Activated CD4-positive, alpha-beta T cell treated with anti-CD3 and anti-CD28 coated beads, Interleukin-2, amount 50 U/mL, for 24 hours (primary cell): ENCODE measurements around the gene TPSB2.
"Not testable (repeated sequence)": the region's sequence is repeated elsewhere in the genome, so short reads cannot be mapped to it uniquely, and the experiment has no call there.

Source experiments
- DNase-seq, 2 donors: peaks; one replicate each; pipeline ENCODE4 v3.0.0-alpha.2; 2020; ENCODE audit warnings: low read depth in 1 of 2, low spot score in 1 of 2

TPSB2 gene

DNA sequence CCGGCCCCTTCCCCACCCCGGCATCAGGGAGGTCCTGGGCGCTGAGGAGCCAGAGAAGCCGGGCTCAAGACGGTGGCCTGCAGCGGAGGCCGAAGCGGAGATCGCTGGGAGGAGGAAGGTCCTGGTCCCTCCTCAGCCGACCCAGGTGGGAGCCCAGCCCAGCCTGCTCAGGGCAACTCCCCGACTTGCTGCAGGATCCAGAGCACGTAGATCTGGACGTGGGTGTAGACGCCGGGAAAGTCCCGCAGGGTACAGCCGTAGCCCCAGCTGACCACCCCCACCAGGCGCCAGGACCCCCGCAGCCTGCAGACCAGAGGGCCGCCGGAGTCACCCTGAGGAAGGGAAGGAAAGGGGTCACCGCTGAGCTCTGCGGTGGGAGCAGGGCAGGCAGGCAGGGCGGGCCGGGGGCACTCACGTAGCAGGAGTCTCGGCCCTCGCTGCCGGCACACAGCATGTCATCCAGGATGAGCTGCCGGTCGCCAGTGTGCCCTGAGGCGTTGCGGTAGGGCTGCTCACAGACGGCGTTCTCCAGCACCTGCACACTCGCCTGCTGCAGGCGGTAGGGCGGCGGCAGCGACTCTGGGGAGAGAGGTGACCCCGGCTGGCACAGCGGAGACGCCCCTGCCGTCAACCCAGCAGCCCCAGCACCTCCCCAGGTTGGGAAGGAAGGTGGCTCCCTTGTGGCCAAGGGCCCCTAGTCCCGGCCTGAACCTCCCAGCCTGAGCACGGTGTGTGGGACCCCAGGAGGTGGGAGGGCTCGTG lies 31.3 kb upstream of the TPSB2 start:
- no peak for DNase-seq

- no peak for DNase-seq
These were observed 30.2 kb upstream of the TPSB2 start for GRCh38 chr16:1260101-1260680.

DNA sequence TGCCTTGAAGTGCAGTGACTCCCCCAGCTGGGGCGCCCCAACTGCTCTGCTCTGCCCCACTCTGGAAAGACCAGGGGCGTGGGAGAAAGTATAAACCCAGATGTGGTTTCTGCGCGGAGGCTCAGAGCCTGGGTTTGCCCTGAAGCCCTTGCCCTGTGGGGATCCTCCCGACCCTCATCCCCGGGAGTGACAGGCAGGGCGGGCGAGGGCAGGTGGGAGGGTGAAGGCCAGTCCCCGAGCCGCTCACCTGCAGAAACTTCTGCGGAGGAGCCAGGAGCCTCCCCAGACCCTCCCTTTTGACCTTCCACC lies 29.7 kb upstream of the TPSB2 start:
- no peak for DNase-seq

GRCh38 chr16:1258906-1259759 lies 29.1 kb upstream of the TPSB2 start:
- no peak for DNase-seq

DNA sequence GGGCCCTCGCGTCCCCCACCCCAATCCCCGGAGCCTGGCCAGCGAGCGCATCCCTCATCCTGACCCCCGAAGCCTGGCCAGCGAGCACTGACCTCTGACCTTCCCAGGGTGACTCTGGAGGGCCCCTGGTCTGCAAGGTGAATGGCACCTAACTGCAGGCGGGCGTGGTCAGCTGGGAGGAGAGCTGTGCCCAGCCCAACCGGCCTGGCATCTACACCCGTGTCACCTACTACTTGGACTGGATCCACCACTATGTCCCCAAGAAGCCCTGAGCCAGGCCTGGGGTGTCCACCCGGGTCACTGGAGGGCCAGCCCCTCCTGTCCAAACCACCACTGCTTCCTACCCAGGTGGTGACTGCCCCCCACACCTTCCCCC lies 28.2 kb upstream of the TPSB2 start:
- DNase-seq, result no peak

- no peak for DNase-seq
These were observed 27.7 kb upstream of the TPSB2 start for GRCh38 chr16:1257561-1258224.

DNA sequence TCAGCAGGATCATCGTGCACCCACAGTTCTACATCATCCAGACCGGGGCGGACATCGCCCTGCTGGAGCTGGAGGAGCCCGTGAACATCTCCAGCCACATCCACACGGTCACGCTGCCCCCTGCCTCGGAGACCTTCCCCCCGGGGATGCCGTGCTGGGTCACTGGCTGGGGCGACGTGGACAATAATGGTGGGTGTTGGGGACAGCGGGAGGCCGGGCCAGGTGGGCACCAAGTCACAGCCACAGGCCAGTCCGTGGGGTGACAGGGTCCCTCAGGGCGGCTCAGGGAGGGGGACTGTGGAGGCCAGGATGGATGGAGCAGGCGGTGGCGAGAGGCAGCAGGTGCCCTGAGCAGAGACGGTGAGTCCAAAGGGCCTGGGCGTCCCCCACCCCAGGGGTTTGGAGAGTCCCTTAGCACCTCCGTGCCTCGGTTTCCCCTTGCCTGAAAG lies 26.9 kb upstream of the TPSB2 start:
- DNase-seq, result no peak

GRCh38 chr16:1256296-1256873 lies 26.4 kb upstream of the TPSB2 start:
- not testable (repeated sequence) for DNase-seq

- not testable (repeated sequence) for DNase-seq
These were observed 25.5 kb upstream of the TPSB2 start, which contains the start of gene TPSD1 for GRCh38 chr16:1255276-1256122. TSS of gene TPSD1 (plus strand) at chr16:1256069. CDS start at chr16:1256281, 212 bp downstream.

- DNase-seq, result not testable (repeated sequence)
These were observed 24.8 kb upstream of the TPSB2 start for GRCh38 chr16:1254821-1255220.

DNA sequence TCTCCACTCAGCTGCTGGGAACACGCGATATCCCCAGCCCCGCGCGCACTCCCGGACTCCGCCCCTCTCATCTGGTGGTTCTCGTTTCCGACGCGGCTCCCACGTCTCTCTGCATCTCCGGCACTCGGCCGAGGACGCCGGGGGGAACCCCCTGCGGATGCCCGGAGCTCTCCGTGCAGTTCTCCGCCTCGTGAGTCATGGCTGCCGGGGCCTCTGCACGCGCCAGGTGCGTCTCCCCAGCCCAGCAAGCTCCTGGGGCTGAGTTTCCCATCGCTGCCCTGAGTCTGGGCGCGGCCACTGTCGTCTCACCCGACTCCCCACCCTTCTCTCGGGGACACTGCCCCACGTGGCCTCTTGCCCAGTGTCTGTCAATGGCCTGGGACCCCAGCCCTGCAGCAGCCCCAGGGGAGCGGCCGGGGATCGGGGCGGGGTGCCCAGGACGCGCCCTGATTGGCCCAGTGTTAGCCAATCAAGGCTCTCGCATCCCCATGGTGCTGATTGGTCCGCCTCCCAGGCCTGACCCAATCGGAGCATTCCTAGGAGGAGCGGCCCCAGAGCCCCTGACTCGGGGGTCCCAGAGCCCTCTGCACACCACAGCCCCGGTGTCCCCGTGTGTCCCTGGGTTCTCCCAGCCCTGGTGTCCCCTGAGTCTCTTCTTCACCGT lies 23.8 kb upstream of the TPSB2 start:
- not testable (repeated sequence) for DNase-seq

DNA sequence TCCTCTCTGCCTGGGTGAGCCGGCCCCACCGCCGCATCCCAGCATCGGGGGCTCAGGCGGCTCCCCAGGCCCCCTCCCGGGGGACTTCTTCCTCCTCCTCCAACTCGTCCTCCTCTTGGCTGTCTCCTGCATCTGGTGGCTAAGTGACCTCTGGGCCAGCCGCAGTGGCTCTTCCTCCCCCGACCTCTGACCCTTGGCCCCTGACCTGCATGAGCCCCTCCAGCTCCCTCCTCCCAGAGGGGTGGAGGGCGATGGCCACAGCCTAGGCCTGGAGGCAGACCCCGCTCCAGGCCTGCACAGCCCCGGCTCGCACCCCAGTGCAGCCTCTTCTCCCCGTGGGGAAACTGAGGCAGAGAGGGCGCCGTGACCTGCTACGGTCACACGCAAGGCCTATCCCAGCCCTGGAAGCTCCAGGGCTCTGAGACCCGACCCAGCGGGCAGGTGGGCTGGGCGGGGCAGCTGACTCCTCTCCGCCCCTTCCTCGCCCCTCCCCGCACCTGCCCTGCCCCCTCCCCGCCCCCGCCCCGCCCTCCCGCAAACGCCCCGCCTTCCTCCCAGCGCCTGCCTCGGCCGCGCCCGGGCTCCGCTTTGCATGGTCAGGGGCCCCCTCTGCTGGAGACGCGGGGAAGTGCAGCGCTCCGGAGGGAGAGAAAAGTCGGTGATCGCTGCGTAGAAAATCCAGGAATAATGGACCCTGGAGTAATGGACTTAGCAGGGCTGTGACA lies 19.2 kb upstream of the TPSB2 start:
- not testable (repeated sequence) for DNase-seq

DNA sequence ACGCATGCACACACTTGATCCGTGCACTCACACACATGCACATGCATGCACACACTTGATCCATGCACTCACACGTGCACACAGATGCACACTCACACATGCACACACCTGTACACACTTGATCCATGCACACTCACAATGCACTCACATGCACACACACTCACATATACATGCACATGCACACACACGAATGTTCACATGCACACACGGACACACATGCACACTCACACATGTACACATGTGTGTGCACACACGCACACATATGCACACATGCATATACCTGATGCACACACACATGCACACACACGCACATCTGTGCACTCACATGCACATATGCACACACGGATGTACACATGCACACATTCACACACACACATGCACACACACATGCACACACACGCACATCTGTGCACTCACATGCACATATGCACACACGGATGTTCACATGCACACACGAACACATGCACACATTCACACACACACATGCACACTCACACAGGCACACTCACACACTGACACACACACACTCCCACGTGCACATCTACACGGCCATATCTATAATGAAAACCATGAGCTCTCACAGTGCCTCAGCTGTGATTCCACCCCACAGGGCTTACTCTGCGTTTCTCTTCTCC lies 18.0 kb upstream of the TPSB2 start:
- not testable (repeated sequence) for DNase-seq

- DNase-seq, result no peak
These were observed 15.6 kb upstream of the TPSB2 start for GRCh38 chr16:1245452-1246020.

DNA sequence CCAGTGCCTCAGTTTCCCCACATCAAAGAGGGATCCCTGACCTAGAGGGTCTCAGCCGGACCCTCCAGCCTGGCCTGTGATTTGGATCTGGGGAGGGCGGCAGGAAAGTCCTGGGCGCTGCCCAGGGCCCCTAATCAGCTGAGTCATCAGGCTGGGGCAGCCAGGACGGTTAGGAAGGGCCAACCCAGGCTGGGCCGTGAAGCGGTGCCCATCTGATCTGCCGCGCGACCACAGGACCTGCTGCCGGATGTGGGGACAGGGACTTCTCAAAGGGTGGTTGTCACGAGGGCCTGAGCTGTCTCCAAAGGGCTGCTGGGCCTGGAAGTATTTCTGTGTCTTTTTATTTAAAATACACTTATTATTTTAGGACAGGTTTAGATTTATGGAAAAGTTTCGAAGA lies 14.9 kb upstream of the TPSB2 start:
- no peak for DNase-seq

DNA sequence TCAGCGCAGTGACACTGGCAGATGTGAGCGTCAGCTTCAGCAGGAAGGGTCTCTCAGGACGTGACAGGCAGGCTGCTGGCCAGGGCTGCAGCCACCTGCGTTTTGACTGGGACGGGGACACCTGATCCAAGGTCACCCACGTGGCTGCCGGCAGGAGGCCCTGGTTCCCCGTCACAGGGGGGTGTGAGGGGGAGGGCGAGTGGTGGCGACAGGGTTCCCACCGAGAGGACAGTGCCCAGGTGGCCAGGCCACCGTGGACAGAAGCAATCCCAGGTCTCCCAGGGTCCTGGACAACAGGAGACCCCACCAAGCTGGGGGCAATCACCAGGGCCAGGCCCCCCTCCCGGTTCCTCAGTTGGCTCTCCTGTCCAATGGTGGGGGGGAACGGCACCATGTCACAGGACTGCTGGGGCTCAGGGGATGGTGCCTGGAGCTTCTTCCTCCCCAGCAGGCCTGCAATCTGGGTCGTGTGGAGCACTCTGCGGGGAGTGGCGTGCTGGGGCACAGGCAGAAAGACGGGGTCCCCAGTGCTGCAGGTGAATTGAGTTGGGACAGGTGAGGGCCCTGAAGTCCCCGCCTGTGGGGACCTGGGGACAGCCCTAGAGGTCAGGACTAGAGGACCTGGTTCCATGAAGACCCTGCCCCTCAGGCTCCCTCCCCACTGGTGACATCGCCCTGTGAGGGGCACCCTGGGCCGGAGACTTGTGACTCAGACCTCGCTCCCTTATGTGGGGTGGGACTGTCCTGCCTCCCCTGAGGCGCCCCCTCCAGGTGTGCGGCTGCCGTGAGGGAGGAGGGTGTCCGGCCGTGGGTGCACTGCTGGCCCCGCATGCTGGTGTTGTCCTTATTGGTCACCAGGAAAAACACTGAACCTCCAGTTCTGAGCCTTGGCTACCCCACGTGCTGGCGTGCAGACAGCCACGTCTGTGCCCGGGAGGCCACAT lies 14.2 kb upstream of the TPSB2 start:
- DNase-seq, result not testable (repeated sequence)

GRCh38 chr16:1243363-1243762 lies 13.4 kb upstream of the TPSB2 start:
- DNase-seq, result not testable (repeated sequence)
